ENCODE data around the gene TRAPPC5. TPM values are rescaled to one million over a fixed set of nuclear protein-coding genes. Genes with fewer than 3 reads are reported as not detected.

TRAPPC5 gene
- total RNA-seq, 1 donor from 2014 or later, result 142 TPM

DNA sequence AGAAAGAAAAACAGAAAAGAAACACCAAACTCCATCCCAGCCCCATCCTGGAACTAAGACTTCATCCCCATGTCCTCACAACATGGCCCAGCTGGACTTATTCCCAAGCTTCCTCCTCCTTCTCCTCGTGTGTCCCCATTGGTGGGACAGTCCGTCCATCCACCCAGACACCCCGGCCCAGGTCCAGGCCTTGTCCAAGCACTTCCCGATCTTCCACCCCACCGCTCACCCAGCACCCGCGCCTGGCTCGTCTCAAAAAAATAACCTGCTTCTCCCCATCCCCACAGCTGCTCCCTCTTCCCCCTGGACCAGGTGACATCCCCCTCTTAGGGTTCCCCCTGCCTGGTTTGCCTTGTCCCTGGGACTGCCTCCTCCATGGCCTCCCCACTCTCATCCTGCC, 22.7 kb downstream of the TRAPPC5 start:
- TF ChIP-seq, protein P1, sequence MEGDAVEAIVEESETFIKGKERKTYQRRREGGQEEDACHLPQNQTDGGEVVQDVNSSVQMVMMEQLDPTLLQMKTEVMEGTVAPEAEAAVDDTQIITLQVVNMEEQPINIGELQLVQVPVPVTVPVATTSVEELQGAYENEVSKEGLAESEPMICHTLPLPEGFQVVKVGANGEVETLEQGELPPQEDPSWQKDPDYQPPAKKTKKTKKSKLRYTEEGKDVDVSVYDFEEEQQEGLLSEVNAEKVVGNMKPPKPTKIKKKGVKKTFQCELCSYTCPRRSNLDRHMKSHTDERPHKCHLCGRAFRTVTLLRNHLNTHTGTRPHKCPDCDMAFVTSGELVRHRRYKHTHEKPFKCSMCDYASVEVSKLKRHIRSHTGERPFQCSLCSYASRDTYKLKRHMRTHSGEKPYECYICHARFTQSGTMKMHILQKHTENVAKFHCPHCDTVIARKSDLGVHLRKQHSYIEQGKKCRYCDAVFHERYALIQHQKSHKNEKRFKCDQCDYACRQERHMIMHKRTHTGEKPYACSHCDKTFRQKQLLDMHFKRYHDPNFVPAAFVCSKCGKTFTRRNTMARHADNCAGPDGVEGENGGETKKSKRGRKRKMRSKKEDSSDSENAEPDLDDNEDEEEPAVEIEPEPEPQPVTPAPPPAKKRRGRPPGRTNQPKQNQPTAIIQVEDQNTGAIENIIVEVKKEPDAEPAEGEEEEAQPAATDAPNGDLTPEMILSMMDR (IDR thresholded peaks at IDR 0.05; ENCODE audit: partially characterized antibody, unreplicated experiment), result no peak
- no peak overlapping the region for H3K27ac Mint-ChIP-seq (ENCODE audit: unreplicated experiment)
- peaks cover 6% of the 10 kb centered on the region for H3K27me3 Mint-ChIP-seq (ENCODE audit: unreplicated experiment)
- no peak overlapping the region for H3K4me3 Mint-ChIP-seq (ENCODE audit: unreplicated experiment)
- no peak for DNase-seq
- no peaks in the 10 kb centered on the region for H3K4me1 Mint-ChIP-seq (ENCODE audit: low read depth, unreplicated experiment)
- H3K9me3 Mint-ChIP-seq (ENCODE audit: unreplicated experiment), result peaks cover 4% of the 10 kb centered on the region
- H3K36me3 Mint-ChIP-seq (ENCODE audit: unreplicated experiment), result no peaks in the 10 kb centered on the region

DNA sequence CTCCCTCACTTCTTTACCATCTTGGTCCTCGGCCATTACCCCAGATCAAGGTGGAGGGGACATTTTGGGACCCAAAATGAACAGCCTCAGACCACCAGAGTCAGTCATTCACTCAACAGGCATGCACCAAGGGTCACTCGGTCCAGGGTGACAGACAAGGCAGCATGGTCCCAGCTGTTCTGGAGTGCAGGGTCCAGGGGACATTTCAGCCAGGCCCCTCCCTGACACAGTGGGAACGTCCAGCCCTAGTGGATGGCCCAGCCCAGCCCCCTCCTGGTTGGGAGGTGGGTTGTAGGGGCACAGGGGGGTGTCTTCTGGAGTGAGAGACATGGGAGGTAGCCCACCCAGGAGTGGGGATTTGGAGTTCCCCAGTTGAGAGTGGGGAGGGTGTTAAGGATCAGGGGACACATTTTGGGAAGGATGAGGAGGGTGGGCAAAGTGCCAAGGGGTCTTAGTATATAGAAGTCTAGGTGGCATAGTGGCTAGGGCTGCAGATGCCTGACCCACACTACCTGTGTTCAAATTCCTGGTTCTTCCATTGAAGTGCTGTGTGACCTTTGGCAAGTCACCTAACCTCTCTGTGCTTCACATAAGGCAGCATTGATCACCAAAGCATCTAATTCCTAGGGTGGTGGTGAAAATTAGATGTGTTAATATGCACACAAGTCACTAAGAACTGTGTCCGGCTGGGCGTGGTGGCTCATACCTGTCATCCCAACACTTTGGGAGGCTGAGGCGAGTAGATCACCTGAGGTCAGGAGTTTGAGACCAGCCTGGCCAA, 23.8 kb downstream of the TRAPPC5 start:
- TF ChIP-seq, protein P1 (IDR thresholded peaks at IDR 0.05; ENCODE audit: partially characterized antibody, unreplicated experiment), result no peak
- Mint-ChIP-seq H3K4me1 (ENCODE audit: low read depth, unreplicated experiment) (no peaks in the 10 kb centered on the region), H3K27ac (ENCODE audit: unreplicated experiment) (no peak overlapping the region), H3K4me3 (ENCODE audit: unreplicated experiment) (no peak overlapping the region), H3K36me3 (ENCODE audit: unreplicated experiment) (no peaks in the 10 kb centered on the region), H3K9me3 (ENCODE audit: unreplicated experiment) (peaks cover 7% of the 10 kb centered on the region), H3K27me3 (ENCODE audit: unreplicated experiment) (peaks cover 7% of the 10 kb centered on the region)
- no peak for DNase-seq

DNA sequence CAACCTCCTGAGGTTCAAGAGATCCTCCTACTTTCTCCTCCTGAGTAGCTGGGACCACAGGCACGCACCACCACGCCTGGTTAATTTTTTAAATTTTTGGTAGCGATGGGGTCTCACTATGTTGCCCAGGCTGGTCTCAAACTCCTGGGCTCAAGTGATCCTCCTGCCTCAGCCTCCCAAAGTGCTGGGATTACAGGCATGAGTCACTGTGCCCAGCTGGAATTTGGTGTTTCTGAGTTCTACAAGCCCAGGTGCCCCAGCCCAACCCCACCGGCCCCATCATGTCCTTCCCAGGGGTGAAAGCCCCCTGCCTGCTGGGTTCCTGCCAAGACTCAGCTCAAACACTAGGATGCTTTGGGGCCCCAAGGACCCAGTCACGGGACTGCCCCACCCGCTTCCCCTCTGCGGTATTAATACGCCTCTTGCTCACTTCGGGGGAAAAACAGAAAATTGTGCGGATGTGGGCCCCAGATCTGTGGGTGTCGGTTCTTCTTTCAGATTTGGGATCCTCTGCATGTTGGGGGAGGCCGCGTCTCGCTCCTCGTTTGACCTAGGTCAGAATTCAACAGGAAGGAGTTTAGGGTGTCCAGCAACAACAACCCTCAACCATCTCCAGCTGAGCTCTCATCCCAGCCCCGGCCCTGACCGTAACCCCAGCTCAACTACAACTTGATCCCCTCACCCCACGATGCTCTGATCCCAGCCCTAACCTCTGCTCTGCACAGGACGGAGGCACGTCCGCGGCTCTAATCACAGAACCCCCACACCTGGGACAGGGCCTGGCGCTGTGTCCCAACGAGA, 25.0 kb downstream of the TRAPPC5 start:
- TF ChIP-seq, protein P1 (IDR thresholded peaks at IDR 0.05; ENCODE audit: partially characterized antibody, unreplicated experiment), result no peak

DNA sequence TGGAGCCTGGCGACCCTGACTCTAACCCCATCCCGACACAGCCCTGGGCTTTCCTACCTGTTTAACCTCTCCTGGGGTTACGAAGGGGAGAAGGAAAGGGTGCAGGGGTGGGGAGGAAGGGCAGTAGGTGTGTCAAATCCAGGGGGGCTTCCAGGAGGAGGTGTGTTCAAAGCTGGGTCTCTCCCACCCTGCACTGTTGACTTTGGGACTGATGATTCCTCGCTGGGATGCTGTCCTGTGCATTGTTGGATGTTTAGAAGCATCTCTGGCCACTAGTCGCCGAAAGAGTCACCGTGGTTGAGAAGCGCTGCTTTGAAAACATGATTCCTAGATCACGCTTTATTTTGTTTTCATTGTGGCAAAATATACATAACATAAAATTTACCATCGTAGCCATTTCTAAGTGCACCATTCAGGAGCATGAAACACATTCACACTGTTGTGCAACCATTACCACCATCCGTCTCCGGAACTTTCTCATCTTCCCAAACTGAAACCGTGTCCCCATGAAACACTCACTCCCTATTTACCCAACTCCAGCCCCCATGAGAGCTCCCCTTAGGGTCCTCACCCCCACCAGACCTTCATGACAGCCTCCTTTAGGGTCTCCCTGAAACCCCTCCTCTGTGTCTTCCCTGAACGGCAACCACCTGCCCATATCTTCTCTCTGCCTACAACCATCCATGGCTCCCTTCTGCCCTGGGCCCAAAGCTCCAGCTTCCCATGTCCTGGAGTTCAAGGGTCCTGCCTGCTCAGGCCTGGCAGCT, 25.7 kb downstream of the TRAPPC5 start:
- H3K4me3 Mint-ChIP-seq (ENCODE audit: unreplicated experiment), result no peak overlapping the region
- H3K27ac Mint-ChIP-seq (ENCODE audit: unreplicated experiment), result peak overlapping the region; percentile 44
- no peaks in the 10 kb centered on the region for H3K4me1 Mint-ChIP-seq (ENCODE audit: low read depth, unreplicated experiment)

More for the DNA sequence above, 25.0 kb downstream of the TRAPPC5 start:
- DNase-seq, result no peak
- no peaks in the 10 kb centered on the region for H3K36me3 Mint-ChIP-seq (ENCODE audit: unreplicated experiment)
- peaks cover 7% of the 10 kb centered on the region for H3K9me3 Mint-ChIP-seq (ENCODE audit: unreplicated experiment)
- H3K27me3 Mint-ChIP-seq (ENCODE audit: unreplicated experiment), result peaks cover 7% of the 10 kb centered on the region
- no peak overlapping the region for H3K4me3 Mint-ChIP-seq (ENCODE audit: unreplicated experiment)
- H3K4me1 Mint-ChIP-seq (ENCODE audit: low read depth, unreplicated experiment), result no peaks in the 10 kb centered on the region
- H3K27ac Mint-ChIP-seq (ENCODE audit: unreplicated experiment), result no peak overlapping the region

More for the DNA sequence above, 25.7 kb downstream of the TRAPPC5 start:
- TF ChIP-seq, protein P1 (IDR thresholded peaks at IDR 0.05; ENCODE audit: partially characterized antibody, unreplicated experiment), result no peak
- Mint-ChIP-seq H3K36me3 (ENCODE audit: unreplicated experiment) (no peaks in the 10 kb centered on the region), H3K9me3 (ENCODE audit: unreplicated experiment) (peaks cover 7% of the 10 kb centered on the region), H3K27me3 (ENCODE audit: unreplicated experiment) (peaks cover 7% of the 10 kb centered on the region)
- DNase-seq, result no peak
